Endodermal cell (in vitro differentiated cells): ENCODE data around the gene TUBA4B. TPM values are rescaled to one million over a fixed set of nuclear protein-coding genes. Genes with fewer than 3 reads are reported as not detected.

ENCODE experiments used
- DNase-seq: peaks from one replicate; pipeline ENCODE4 v3.0.0-alpha.2; 2017
- H3K27ac ChIP-seq: 2 replicates; pipeline ENCODE4 v1.5.1; 2013; ENCODE audit warnings: mild to moderate bottlenecking, low read depth, low read length, moderate library complexity
- H3K27me3 ChIP-seq: 2 replicates; pipeline ENCODE4 v1.6.1; 2013; ENCODE audit warnings: mild to moderate bottlenecking, low read length, moderate library complexity; ENCODE audit not compliant: insufficient read depth, control insufficient read depth, poor library complexity, severe bottlenecking
- H3K36me3 ChIP-seq: 2 replicates; pipeline ENCODE4 v1.7.0; 2013; ENCODE audit warnings: mild to moderate bottlenecking, low read length, moderate library complexity; ENCODE audit not compliant: control insufficient read depth, insufficient read depth
- H3K4me1 ChIP-seq: one replicate; pipeline ENCODE4 v1.7.0; 2013; ENCODE audit warnings: low read length; ENCODE audit not compliant: control insufficient read depth, insufficient read depth
- H3K4me3 ChIP-seq: 2 replicates; pipeline ENCODE4 v1.5.1; 2013; ENCODE audit warnings: mild to moderate bottlenecking, low read length, moderate library complexity
- H3K9ac ChIP-seq: 2 replicates; pipeline ENCODE4 v1.6.1; 2013; ENCODE audit warnings: mild to moderate bottlenecking, low read length, moderate library complexity; ENCODE audit not compliant: poor library complexity, severe bottlenecking; ENCODE audit errors: extremely low read depth
- H3K9me3 ChIP-seq: 2 replicates; pipeline ENCODE4 v1.6.1; 2013; ENCODE audit warnings: mild to moderate bottlenecking, low read length, moderate library complexity; ENCODE audit not compliant: control insufficient read depth
- H3K27ac Mint-ChIP-seq: 2 replicates; pipeline ENCODE4 v1.8.0; 2020; ENCODE audit warnings: mixed read lengths
- H3K27me3 Mint-ChIP-seq: 2 replicates; pipeline ENCODE4 v1.8.0; 2021; ENCODE audit warnings: mild to moderate bottlenecking, mixed read lengths; ENCODE audit not compliant: insufficient read depth
- H3K36me3 Mint-ChIP-seq: 2 replicates; pipeline ENCODE4 v1.8.0; 2020; ENCODE audit warnings: low read depth, mixed read lengths
- H3K4me1 Mint-ChIP-seq: 2 replicates; pipeline ENCODE4 v1.8.0; 2020; ENCODE audit warnings: mixed read lengths
- H3K4me3 Mint-ChIP-seq: 2 replicates; pipeline ENCODE4 v1.8.0; 2020; ENCODE audit warnings: mild to moderate bottlenecking, moderate library complexity, mixed read lengths
- H3K9me3 Mint-ChIP-seq: 2 replicates; pipeline ENCODE4 v1.8.0; 2020; ENCODE audit warnings: mild to moderate bottlenecking, mixed read lengths
- CTCF ChIP-seq: fragments of 200-600 bp; sonication (generic); conservative IDR thresholded peaks from 2 replicates; pipeline ENCODE4 v1.5.0; 2021; ENCODE audit warnings: antibody characterized with exemption, mild to moderate bottlenecking
- WGBS, 2 experiments: methylation state at CpG; one replicate each; pipeline versions ENCODE4 v1.1.5 to v1.1.7; 2013; ENCODE audit warnings: missing lambda C conversion rate in 2 of 2, mixed read lengths in 1 of 2; ENCODE audit not compliant: insufficient coverage in 1 of 2, insufficient read length in 1 of 2; 5-methylcytosine and 5-hydroxymethylcytosine counted together
- total RNA-seq, 2 donors: library from RNA; stranded (reverse); fragmentation: NEBNext Ultra II Directional in 1 of 2; extraction: Animal tissue kit (Norgen Biotek cat#: 25700) in 1 of 2; gene quantifications; 2 replicates in 1 of 2; 3 replicates in 1 of 2; pipeline ENCODE4 v1.2.1, GENCODE V29; 2021

Gene TUBA4B
- total RNA-seq, 2 donors from 2014 or later, result not detected

DNA sequence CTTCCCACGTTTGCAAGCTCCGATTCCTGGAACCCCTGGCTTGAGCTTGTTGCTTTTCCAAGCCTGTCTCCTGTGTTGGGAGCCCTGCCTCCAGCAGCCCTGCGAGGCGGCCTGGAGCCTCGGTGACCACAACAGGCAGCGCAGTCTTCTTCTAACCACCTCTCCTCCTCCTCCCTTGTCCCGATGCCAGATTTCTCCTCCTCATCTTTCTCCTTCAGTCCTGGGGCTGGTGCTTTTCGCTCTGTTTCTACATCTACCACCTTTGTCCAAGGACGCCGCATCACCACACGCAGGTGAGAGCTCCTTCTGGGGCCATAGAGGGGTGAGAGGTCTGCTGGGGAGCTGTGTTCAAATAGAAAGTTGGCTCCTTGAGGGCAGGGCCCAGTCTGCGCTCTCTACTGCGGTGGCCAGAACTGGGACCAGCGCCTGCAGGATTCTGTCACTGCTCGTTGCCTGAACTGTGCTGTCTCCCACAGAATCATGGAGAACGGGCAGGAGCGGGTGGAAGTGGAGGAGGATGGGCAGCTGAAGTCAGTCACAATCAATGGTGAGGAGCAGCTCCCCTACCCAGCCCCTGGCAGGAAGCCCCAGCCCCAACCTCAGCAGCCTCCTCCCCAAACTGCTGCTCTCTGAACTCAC, 30.0 kb downstream of the TUBA4B start:
- no peak overlapping the region for H3K4me3 ChIP-seq
- no peak overlapping the region for H3K9ac ChIP-seq
- H3K4me3 Mint-ChIP-seq, result no peak overlapping the region
- WGBS, 2 experiments, result 96 to 100% methylated on average over 6 to 17 of the region's 17 CpGs
- H3K9me3 Mint-ChIP-seq, result no peaks in the 10 kb centered on the region
- peak overlapping the region; percentile 14 for H3K27ac Mint-ChIP-seq
- H3K27me3 ChIP-seq, result no peaks in the 10 kb centered on the region
- no peaks in the 10 kb centered on the region for H3K27me3 Mint-ChIP-seq
- H3K9me3 ChIP-seq, result no peaks in the 10 kb centered on the region
- H3K36me3 Mint-ChIP-seq, result peaks cover 25% of the 10 kb centered on the region
- H3K4me1 Mint-ChIP-seq, result peaks cover 29% of the 10 kb centered on the region
- TF ChIP-seq CTCF, result no peak
- H3K36me3 ChIP-seq, result peaks cover 40% of the 10 kb centered on the region
- H3K27ac ChIP-seq, result no peak overlapping the region
- H3K4me1 ChIP-seq, result peaks cover 19% of the 10 kb centered on the region
- DNase-seq, result no peak

DNA sequence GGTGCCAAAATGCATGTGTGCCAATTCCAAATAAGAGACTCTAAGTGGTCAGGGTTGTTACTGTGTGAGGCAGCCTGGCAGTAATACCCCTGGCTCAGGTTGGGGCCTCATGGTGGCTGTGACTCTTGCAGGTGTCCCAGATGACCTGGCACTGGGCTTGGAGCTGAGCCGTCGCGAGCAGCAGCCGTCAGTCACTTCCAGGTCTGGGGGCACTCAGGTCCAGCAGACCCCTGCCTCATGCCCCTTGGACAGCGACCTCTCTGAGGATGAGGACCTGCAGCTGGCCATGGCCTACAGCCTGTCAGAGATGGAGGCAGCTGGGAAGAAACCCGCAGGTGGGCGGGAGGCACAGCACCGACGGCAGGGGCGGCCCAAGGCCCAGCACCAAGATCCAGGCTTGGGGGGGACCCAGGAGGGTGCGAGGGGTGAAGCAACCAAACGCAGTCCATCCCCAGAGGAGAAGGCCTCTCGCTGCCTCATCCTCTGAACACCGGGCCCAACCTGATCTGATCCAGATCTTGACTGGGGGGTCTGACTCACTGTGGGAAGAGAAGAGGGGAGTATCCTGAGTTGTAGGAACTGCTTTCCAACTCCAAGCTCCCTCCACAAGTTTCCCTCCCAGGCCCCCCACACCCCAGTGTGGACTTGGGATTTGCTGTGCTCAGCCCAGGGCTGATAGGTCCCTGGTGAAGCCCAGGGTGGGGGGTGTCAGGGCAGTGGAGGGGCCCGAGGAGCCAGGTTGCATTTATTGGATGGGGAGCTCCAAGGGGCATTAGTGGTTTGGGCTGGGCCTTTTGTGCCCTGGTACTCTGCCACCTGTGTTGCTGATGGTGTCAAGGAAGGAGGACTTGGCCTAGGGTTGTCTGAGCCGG, 31.7 kb downstream of the TUBA4B start:
- no peak overlapping the region for H3K27ac Mint-ChIP-seq
- no peak for TF ChIP-seq CTCF

DNA sequence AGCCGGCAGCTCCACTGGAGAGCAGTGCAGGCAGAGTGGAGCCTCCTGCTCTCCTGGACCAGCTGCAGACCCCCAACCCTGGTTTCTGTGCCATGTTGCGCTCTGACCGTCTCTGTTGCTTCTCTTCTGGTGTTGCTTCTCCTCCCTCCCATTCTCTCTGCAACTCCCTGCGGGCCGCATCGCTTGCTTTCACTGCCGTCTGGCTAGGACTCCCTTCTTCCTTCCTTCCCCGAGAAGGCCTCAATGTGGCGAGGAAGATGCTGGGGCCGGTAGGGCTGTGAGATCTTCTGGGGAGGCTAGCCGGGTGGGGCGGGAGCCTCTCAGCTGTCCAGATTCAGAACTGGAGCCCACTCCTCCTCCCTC, 32.3 kb downstream of the TUBA4B start:
- DNase-seq, result no peak
- 95 to 97% methylated on average over 4 to 12 of the region's 12 CpGs for WGBS, 2 experiments

More for the DNA sequence above, 31.7 kb downstream of the TUBA4B start:
- no peak overlapping the region for H3K9ac ChIP-seq
- H3K9me3 ChIP-seq, result no peaks in the 10 kb centered on the region
- no peaks in the 10 kb centered on the region for H3K9me3 Mint-ChIP-seq
- H3K27ac ChIP-seq, result no peak overlapping the region
- DNase-seq, result no peak
- no peak overlapping the region for H3K4me3 ChIP-seq
- peaks cover 25% of the 10 kb centered on the region for H3K36me3 Mint-ChIP-seq
- no peaks in the 10 kb centered on the region for H3K27me3 ChIP-seq
- WGBS, 2 experiments, result 96 to 99% methylated on average over 11 to 16 of the region's 16 CpGs
- H3K4me3 Mint-ChIP-seq, result no peak overlapping the region
- no peaks in the 10 kb centered on the region for H3K27me3 Mint-ChIP-seq
- H3K36me3 ChIP-seq, result peaks cover 40% of the 10 kb centered on the region
- peaks cover 22% of the 10 kb centered on the region for H3K4me1 Mint-ChIP-seq
- H3K4me1 ChIP-seq, result peaks cover 13% of the 10 kb centered on the region

More for the DNA sequence above, 32.3 kb downstream of the TUBA4B start:
- Histone ChIP-seq H3K4me1 (peaks cover 8% of the 10 kb centered on the region), H3K36me3 (peaks cover 39% of the 10 kb centered on the region), H3K27me3 (no peaks in the 10 kb centered on the region), H3K27ac (no peak overlapping the region), H3K4me3 (no peak overlapping the region), H3K9ac (no peak overlapping the region), H3K9me3 (no peaks in the 10 kb centered on the region)
- no peak overlapping the region for H3K27ac Mint-ChIP-seq
- no peak for TF ChIP-seq CTCF
- H3K27me3 Mint-ChIP-seq, result peaks cover 2% of the 10 kb centered on the region
- H3K4me1 Mint-ChIP-seq, result peaks cover 16% of the 10 kb centered on the region
- no peaks in the 10 kb centered on the region for H3K9me3 Mint-ChIP-seq
- H3K36me3 Mint-ChIP-seq, result peaks cover 25% of the 10 kb centered on the region
- no peak overlapping the region for H3K4me3 Mint-ChIP-seq
